ENCODE measurements around the gene TFAP2A. TPM values are rescaled to one million over a fixed set of nuclear protein-coding genes. Genes with fewer than 3 reads are reported as not detected.

The TFAP2A gene
- total RNA-seq, 2 experiments from 2014 or later = not detected

DNA sequence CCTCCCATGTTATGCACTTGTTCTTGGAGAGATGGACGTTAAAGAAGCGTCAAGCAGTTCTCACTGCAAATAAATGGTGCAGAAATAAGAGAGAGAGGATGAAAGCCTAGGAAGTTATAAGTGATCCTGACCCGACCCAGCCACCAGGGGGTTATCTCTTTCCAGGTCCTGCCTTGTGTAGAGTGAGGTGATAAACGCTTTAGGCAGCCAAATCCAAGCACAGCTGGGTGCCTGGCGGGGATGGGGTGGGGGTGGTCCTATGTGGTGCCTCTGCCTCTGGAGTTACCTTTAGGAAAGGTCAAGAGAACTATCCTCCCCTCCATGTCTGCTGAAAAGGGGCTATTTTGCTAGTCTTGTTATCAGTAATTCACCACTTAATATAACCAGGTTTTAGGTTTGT lies 9.2 kb upstream of the TFAP2A start:
- intact Hi-C loops (cut with micrococcal nuclease) = no loop called here
- no peak for ATAC-seq
- H3K36me3 Mint-ChIP-seq (ENCODE audit: low read depth) = peaks cover 2% of the 10 kb centered on the region
- H3K27ac Mint-ChIP-seq = no peak overlapping the region
- ChIA-PET CTCF (interaction anchor here (1.1 kb wide), 1 partner anchor 10 kb away, joined by 3 read pairs; no protein-coding TSS in a partner anchor), POLR2A (interaction anchor here (0.6 to 1.2 kb wide), 2 partner anchors 10 to 87 kb away, joined by 3 to 5 read pairs; no protein-coding TSS in a partner anchor)
- H3K4me3 Mint-ChIP-seq = no peak overlapping the region
- no peak for DNase-seq
- TF ChIP-seq, protein P1, sequence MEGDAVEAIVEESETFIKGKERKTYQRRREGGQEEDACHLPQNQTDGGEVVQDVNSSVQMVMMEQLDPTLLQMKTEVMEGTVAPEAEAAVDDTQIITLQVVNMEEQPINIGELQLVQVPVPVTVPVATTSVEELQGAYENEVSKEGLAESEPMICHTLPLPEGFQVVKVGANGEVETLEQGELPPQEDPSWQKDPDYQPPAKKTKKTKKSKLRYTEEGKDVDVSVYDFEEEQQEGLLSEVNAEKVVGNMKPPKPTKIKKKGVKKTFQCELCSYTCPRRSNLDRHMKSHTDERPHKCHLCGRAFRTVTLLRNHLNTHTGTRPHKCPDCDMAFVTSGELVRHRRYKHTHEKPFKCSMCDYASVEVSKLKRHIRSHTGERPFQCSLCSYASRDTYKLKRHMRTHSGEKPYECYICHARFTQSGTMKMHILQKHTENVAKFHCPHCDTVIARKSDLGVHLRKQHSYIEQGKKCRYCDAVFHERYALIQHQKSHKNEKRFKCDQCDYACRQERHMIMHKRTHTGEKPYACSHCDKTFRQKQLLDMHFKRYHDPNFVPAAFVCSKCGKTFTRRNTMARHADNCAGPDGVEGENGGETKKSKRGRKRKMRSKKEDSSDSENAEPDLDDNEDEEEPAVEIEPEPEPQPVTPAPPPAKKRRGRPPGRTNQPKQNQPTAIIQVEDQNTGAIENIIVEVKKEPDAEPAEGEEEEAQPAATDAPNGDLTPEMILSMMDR (IDR thresholded peaks at IDR 0.05) = no peak
- H3K4me1 Mint-ChIP-seq (ENCODE audit: low read depth) = peaks cover 13% of the 10 kb centered on the region
- no peaks in the 10 kb centered on the region for H3K9me3 Mint-ChIP-seq
- peaks cover 80% of the 10 kb centered on the region for H3K27me3 Mint-ChIP-seq

DNA sequence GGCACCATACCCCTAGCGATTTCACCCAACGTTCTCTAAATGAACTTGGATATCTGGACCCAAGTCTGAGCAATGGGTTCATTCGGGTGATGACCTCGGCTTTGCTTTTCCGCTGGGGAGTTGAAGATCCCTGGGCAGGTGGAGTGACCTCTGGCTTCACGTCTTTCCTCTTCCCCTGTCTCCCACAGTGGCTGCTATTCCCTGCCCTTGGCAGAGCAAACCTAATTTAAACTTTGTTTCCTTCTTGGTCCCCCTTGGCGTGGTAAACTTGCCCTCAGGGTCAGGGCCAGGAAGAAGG lies 7.8 kb upstream of the TFAP2A start:
- ChIA-PET CTCF (no interaction called here), POLR2A (no interaction called here)
- intact Hi-C loops (cut with micrococcal nuclease) = no loop called here
- DNase-seq (no peak), ATAC-seq (no peak)
- Mint-ChIP-seq H3K36me3 (ENCODE audit: low read depth) (peaks cover 4% of the 10 kb centered on the region), H3K27me3 (peaks cover 85% of the 10 kb centered on the region), H3K27ac (no peak overlapping the region), H3K9me3 (no peaks in the 10 kb centered on the region), H3K4me1 (ENCODE audit: low read depth) (peaks cover 14% of the 10 kb centered on the region), H3K4me3 (no peak overlapping the region)
- TF ChIP-seq, protein P1 (IDR thresholded peaks at IDR 0.05) = no peak

DNA sequence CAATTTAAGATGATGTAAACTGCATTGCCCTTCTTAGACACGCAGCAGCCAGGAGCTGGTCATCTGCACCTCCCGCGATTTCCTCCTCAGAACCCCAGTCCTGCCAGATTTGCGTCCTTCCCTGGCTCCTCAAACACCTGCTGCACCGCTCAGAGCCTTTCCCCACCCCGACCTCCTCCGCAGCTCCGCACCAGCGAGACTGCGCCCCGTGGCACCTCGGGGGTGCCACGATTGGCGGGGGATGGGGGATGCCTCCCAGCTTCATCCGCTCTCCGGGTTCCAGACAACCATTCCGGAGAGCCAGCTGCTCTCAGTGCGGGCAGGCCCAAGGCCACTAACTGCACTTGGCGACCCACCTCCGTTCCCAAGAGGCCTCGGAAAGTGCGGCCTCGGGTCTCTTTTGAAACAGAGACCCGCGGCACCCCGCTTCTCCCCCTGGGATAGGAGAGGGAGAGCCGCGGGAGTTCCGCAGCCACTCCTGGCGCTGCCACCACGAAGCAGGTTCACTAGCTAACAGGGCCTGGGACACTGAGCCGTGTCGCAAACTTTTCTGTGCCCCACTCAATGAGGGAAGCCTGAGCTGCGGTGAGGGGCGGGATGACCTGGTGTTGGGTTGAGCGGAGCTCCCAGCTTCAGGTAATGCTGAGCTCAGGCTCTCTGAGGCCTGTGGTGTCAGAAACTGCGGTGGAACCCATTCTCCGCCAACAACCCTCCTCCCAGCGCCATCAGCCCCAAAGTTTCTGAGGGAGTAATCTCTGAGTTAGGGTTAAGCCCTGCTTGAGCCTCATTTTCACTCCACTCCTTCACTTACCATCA lies 7.3 kb upstream of the TFAP2A start:
- DNase-seq = no peak
- H3K4me3 Mint-ChIP-seq = no peak overlapping the region
- peaks cover 86% of the 10 kb centered on the region for H3K27me3 Mint-ChIP-seq
- no peaks in the 10 kb centered on the region for H3K9me3 Mint-ChIP-seq
- peaks cover 15% of the 10 kb centered on the region for H3K4me1 Mint-ChIP-seq (ENCODE audit: low read depth)
- POLR2A ChIA-PET = interaction anchor here (1.0 kb wide), 1 partner anchor 40 kb away, joined by 3 read pairs; no protein-coding TSS in a partner anchor
- no peak overlapping the region for H3K27ac Mint-ChIP-seq
- ATAC-seq = no peak
- H3K36me3 Mint-ChIP-seq (ENCODE audit: low read depth) = peaks cover 5% of the 10 kb centered on the region
- CTCF ChIA-PET = interaction anchor here (1.0 to 1.6 kb wide), 3 partner anchors 7 to 37 kb away, joined by 3 read pairs; no protein-coding TSS in a partner anchor
- intact Hi-C loops (cut with micrococcal nuclease) = loop anchor here (2.0 kb wide), 1 partner anchor 37 kb away; no protein-coding TSS in a partner anchor
- TF ChIP-seq, protein P1 (IDR thresholded peaks at IDR 0.05) = no peak

DNA sequence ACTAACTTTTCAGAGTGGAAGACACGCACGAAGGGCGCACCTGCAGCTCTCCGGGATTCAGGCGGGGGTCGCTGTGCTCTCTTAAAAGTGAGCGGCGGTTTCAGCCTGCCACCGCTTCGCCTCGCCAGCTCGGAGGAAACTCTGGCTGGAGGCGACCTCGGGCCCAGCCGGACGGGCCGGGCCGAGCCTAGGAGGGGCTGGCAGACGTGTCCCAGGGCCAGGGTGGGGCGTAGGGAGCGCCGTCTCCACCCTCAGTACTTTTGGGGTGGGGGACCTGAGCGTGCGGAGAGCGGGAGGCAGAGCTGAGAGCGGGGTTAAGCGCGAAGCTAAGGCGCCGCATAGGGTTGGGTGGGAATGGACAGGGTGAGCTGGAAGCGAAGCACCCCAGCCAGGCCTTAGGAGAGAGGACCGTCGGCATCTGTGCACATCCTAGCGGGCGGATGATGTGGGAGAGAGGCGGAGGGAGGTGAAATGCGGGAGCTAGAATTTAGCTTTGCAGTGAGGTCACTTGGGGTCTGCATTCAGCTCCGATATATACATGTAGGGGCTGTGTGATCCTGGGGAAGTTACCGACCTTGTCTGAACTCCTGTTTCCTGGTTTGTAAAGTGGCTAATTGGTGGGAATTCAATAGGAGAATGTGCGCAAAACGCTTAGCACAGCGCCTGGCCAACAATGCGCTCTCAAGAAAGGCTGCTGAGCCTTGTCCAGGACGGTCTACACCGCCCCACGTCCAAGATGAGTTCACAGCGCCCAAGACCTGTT lies 6.5 kb upstream of the TFAP2A start:
- Mint-ChIP-seq H3K4me3 (no peak overlapping the region), H3K36me3 (ENCODE audit: low read depth) (peaks cover 6% of the 10 kb centered on the region), H3K4me1 (ENCODE audit: low read depth) (peaks cover 13% of the 10 kb centered on the region), H3K9me3 (no peaks in the 10 kb centered on the region), H3K27ac (no peak overlapping the region), H3K27me3 (peaks cover 87% of the 10 kb centered on the region)
- ATAC-seq = no peak
- DNase-seq = no peak
- CTCF ChIA-PET = interaction anchor here (1.0 to 1.6 kb wide), 3 partner anchors 8 to 37 kb away, joined by 3 read pairs; no protein-coding TSS in a partner anchor
- TF ChIP-seq, protein P1 (IDR thresholded peaks at IDR 0.05) = no peak
- POLR2A ChIA-PET = interaction anchor here (1.0 kb wide), 1 partner anchor 40 kb away, joined by 3 read pairs; no protein-coding TSS in a partner anchor
- intact Hi-C loops (cut with micrococcal nuclease) = loop anchor here (2.0 kb wide), 1 partner anchor 37 kb away; no protein-coding TSS in a partner anchor
